ENCODE measurements around the gene TCF7L2. TPM values are rescaled to one million over a fixed set of nuclear protein-coding genes. Genes with fewer than 3 reads are reported as not detected.

TCF7L2 gene
- total and polyA plus RNA-seq, 9 of the 15 experiments (the other 6 are each of a cell fraction or from before 2014, with no cell fraction given), result 0.32 to 2.8 (median 0.92) TPM

GRCh38 chr10:113017376-113017775, 67.3 kb downstream of the TCF7L2 start:
- POLR2A ChIA-PET, result no interaction called here
- in situ Hi-C loops (cut with MboI), result no loop called here
- ATAC-seq, result no peak
- CTCF ChIA-PET (ENCODE audit: low intra/inter-chr PET ratio), result no interaction called here
- Histone ChIP-seq H3K9me3 (replicated peaks; ENCODE audit: control insufficient read depth, insufficient read depth, low read depth, low read length) (no peaks in the 10 kb centered on the region), H3K27ac (ENCODE audit: extremely low read depth, low read depth, low read length) (no peak overlapping the region), H2AFZ (ENCODE audit: low read depth, low read length) (no peak overlapping the region), H3K36me3 (ENCODE audit: control insufficient read depth, insufficient read depth, low read length) (no peaks in the 10 kb centered on the region), H3K9ac (ENCODE audit: insufficient read depth in 1 of 2, low read depth in 2 of 2, low read length in 2 of 2) (no peak overlapping the region), H3K4me3 (no peak overlapping the region), H3K79me2 (ENCODE audit: control insufficient read depth, insufficient read depth, low read length) (no peaks in the 10 kb centered on the region), H3K9me1 (ENCODE audit: control insufficient read depth, insufficient read depth, low read length) (no peaks in the 10 kb centered on the region), H3K27me3 (ENCODE audit: control insufficient read depth in 2 of 2, insufficient read depth in 2 of 2, low read length in 2 of 2) (peaks cover 0 to 14% of the 10 kb centered on the region in 2 experiments; a peak in 2 of 5 replicates), H3K4me2 (ENCODE audit: insufficient read depth, low read length) (no peak overlapping the region), H4K20me1 (replicated peaks; ENCODE audit: control insufficient read depth, insufficient read depth, low read length) (no peaks in the 10 kb centered on the region; the same call in 1 of the 2 replicates), H3K4me1 (replicated peaks in 1 of 2; ENCODE audit: control insufficient read depth in 2 of 2, insufficient read depth in 2 of 2, low read length in 2 of 2) (no peaks in the 10 kb centered on the region; a peak in 1 of 5 replicates)
- intact Hi-C loops (cut with micrococcal nuclease), result no loop called here
- no peak for DNase-seq (ENCODE audit: extremely low read depth in 1 of 4, low spot score in 3 of 4)
- no TSS peak for BruUV-seq (replicated peaks)
- no peak for FAIRE-seq
- no CpG with 5 or more reads among the region's 5 CpGs for WGBS (ENCODE audit: insufficient coverage, low coverage, missing lambda C conversion rate)
- no peak for TF ChIP-seq IRF1 (CRISPR knock-in tag; IDR thresholded peaks at IDR 0.05; ENCODE audit: borderline replicate concordance)
- TF ChIP-seq KLF16 (IDR thresholded peaks at IDR 0.05), result no peak
- no peak for TF ChIP-seq ZNF561 (CRISPR knock-in tag; conservative IDR thresholded peaks at IDR 0.05)
- no peak for TF ChIP-seq CAMTA2 (CRISPR knock-in tag; conservative IDR thresholded peaks at IDR 0.05)
- no peak for TF ChIP-seq DACH1 (IDR thresholded peaks at IDR 0.05; ENCODE audit: partially characterized antibody)
- TF ChIP-seq SRSF1 (IDR thresholded peaks at IDR 0.05; ENCODE audit: low read depth, low read length), result no peak
- TF ChIP-seq PTTG1 (tag; IDR thresholded peaks at IDR 0.05; ENCODE audit: low read depth), result no peak
- no peak for TF ChIP-seq MLLT1 (IDR thresholded peaks at IDR 0.05)
- TF ChIP-seq ZNF274 (IDR thresholded peaks at IDR 0.05; ENCODE audit: borderline replicate concordance, low read depth, low read length), result no peak
- no peak for TF ChIP-seq L3MBTL2 (IDR thresholded peaks at IDR 0.05)
- TF ChIP-seq ZNF124 (CRISPR knock-in tag; IDR thresholded peaks at IDR 0.05), result no peak
- TF ChIP-seq MCM7 (IDR thresholded peaks at IDR 0.05), result no peak
- no peak for TF ChIP-seq THAP7 (CRISPR knock-in tag; IDR thresholded peaks at IDR 0.05)
- no peak for TF ChIP-seq ZNF584 (CRISPR knock-in tag; IDR thresholded peaks at IDR 0.05; ENCODE audit: low read depth)
- no peak for TF ChIP-seq TAF1 (IDR thresholded peaks at IDR 0.05; ENCODE audit: control insufficient read depth, extremely low read depth, insufficient read depth, low read length, severe bottlenecking)
- no peak for TF ChIP-seq PTRF (tag; IDR thresholded peaks at IDR 0.05)
- TF ChIP-seq EGR1 (conservative IDR thresholded peaks at IDR 0.05), result no peak
- no peak for TF ChIP-seq ZNF785 (CRISPR knock-in tag; IDR thresholded peaks at IDR 0.05)
- TF ChIP-seq ARID1B (IDR thresholded peaks at IDR 0.05), result no peak
